ENCODE data around the gene GABRE.
"Not testable (repeated sequence)": the region's sequence is repeated elsewhere in the genome, so short reads cannot be mapped to it uniquely, and the experiment has no call there.

GABRE gene

GRCh38 chrX:151920101-151920500 is 54.4 kb downstream of the GABRE start:
- H3K4me1 ChIP-seq (ENCODE audit: control insufficient read depth, low read depth, low read length), result no peaks in the 10 kb centered on the region
- peaks cover 13% of the 10 kb centered on the region for H3K9me3 ChIP-seq (ENCODE audit: control insufficient read depth, low read depth, low read length)
- H3K9ac ChIP-seq (ENCODE audit: low read length), result no peak overlapping the region
- H3K27ac ChIP-seq (ENCODE audit: low read length), result no peak overlapping the region
- H3K27me3 ChIP-seq (ENCODE audit: control insufficient read depth, insufficient read depth, low read length), result no peaks in the 10 kb centered on the region
- no peaks in the 10 kb centered on the region for H3K36me3 ChIP-seq (ENCODE audit: control insufficient read depth, low read depth, low read length)
- H3K4me3 ChIP-seq (ENCODE audit: low read length), result no peak overlapping the region

GRCh38 chrX:151919610-151920009 is 54.9 kb downstream of the GABRE start:
- Histone ChIP-seq H3K4me3 (ENCODE audit: low read length) (no peak overlapping the region), H3K36me3 (ENCODE audit: control insufficient read depth, low read depth, low read length) (no peaks in the 10 kb centered on the region), H3K27ac (ENCODE audit: low read length) (no peak overlapping the region), H3K4me1 (ENCODE audit: control insufficient read depth, low read depth, low read length) (no peaks in the 10 kb centered on the region), H3K9me3 (ENCODE audit: control insufficient read depth, low read depth, low read length) (peaks cover 13% of the 10 kb centered on the region), H3K27me3 (ENCODE audit: control insufficient read depth, insufficient read depth, low read length) (no peaks in the 10 kb centered on the region), H3K9ac (ENCODE audit: low read length) (no peak overlapping the region)

- not testable (repeated sequence) for H3K9me3 ChIP-seq (ENCODE audit: control insufficient read depth, low read depth, low read length); H3K27me3 ChIP-seq (ENCODE audit: control insufficient read depth, insufficient read depth, low read length); H3K4me3 ChIP-seq (ENCODE audit: low read length); H3K27ac ChIP-seq (ENCODE audit: low read length); H3K9ac ChIP-seq (ENCODE audit: low read length); H3K36me3 ChIP-seq (ENCODE audit: control insufficient read depth, low read depth, low read length); H3K4me1 ChIP-seq (ENCODE audit: control insufficient read depth, low read depth, low read length)
These were observed 55.7 kb downstream of the GABRE start for GRCh38 chrX:151918736-151919135.

GRCh38 chrX:151912780-151913179 is 61.7 kb downstream of the GABRE start, which contains the start of gene MAGEA4:
MAGEA4 (plus strand) TSS chrX:151912889; CDS start chrX:151923665, 10,776 bp downstream.
- Histone ChIP-seq H3K4me3 (ENCODE audit: low read length) (no peak within 1 kb of the TSS), H3K27me3 (ENCODE audit: control insufficient read depth, insufficient read depth, low read length) (no peaks in the 10 kb centered on the region), H3K9ac (ENCODE audit: low read length) (no peak within 1 kb of the TSS), H3K9me3 (ENCODE audit: control insufficient read depth, low read depth, low read length) (no peaks in the 10 kb centered on the region), H3K4me1 (ENCODE audit: control insufficient read depth, low read depth, low read length) (no peaks in the 10 kb centered on the region), H3K27ac (ENCODE audit: low read length) (no peak within 1 kb of the TSS), H3K36me3 (ENCODE audit: control insufficient read depth, low read depth, low read length) (no peaks in the 10 kb centered on the region)

- H3K27me3 ChIP-seq (ENCODE audit: control insufficient read depth, insufficient read depth, low read length), result no peaks in the 10 kb centered on the region
- no peaks in the 10 kb centered on the region for H3K9me3 ChIP-seq (ENCODE audit: control insufficient read depth, low read depth, low read length)
- H3K4me1 ChIP-seq (ENCODE audit: control insufficient read depth, low read depth, low read length), result no peaks in the 10 kb centered on the region
- H3K27ac ChIP-seq (ENCODE audit: low read length), result no peak overlapping the region
- H3K4me3 ChIP-seq (ENCODE audit: low read length), result no peak overlapping the region
- no peaks in the 10 kb centered on the region for H3K36me3 ChIP-seq (ENCODE audit: control insufficient read depth, low read depth, low read length)
- no peak overlapping the region for H3K9ac ChIP-seq (ENCODE audit: low read length)
These were observed 62.3 kb downstream of the GABRE start for GRCh38 chrX:151912221-151912620.

- Histone ChIP-seq H3K27ac (ENCODE audit: low read length) (no peak overlapping the region), H3K9me3 (ENCODE audit: control insufficient read depth, low read depth, low read length) (peaks cover 6% of the 10 kb centered on the region), H3K27me3 (ENCODE audit: control insufficient read depth, insufficient read depth, low read length) (no peaks in the 10 kb centered on the region), H3K4me3 (ENCODE audit: low read length) (no peak overlapping the region), H3K9ac (ENCODE audit: low read length) (no peak overlapping the region), H3K36me3 (ENCODE audit: control insufficient read depth, low read depth, low read length) (no peaks in the 10 kb centered on the region), H3K4me1 (ENCODE audit: control insufficient read depth, low read depth, low read length) (no peaks in the 10 kb centered on the region)
These were observed 69.5 kb downstream of the GABRE start for GRCh38 chrX:151904989-151905388.

Data from iPS-18a (cell line).